Aorta (tissue), 5 donors: Measurements from ENCODE around the gene KDM4B. TPM values are rescaled to one million over a fixed set of nuclear protein-coding genes. Genes with fewer than 3 reads are reported as not detected.
"Not testable (repeated sequence)": the region's sequence is repeated elsewhere in the genome, so short reads cannot be mapped to it uniquely, and the experiment has no call there.

Experiments used
- ATAC-seq: fragments of 200-7000 bp; cut with Tn5 transposase; one replicate; pipeline ENCODE4 v1.9.1; 2022; ENCODE audit warnings: moderate library complexity; ENCODE audit not compliant: low FRiP score
- DNase-seq, 2 donors: peaks; one replicate each; pipeline ENCODE4 v3.0.0-alpha.2; 2020
- H3K27ac ChIP-seq, 2 donors: one replicate each; pipeline ENCODE4 v1.5.1; 2013; ENCODE audit warnings: low read length in 2 of 2, mild to moderate bottlenecking in 2 of 2, moderate library complexity in 2 of 2, control low read depth in 1 of 2, inconsistent platforms in 1 of 2, low read depth in 1 of 2
- H3K27me3 ChIP-seq, 2 donors: one replicate each; pipeline ENCODE4 v1.6.1; 2013; ENCODE audit warnings: control low read depth in 1 of 2, low read length in 1 of 2, mild to moderate bottlenecking in 1 of 2, moderate library complexity in 1 of 2; ENCODE audit not compliant: insufficient read depth in 2 of 2, control insufficient read depth in 1 of 2
- H3K36me3 ChIP-seq, 2 donors: one replicate each; pipeline ENCODE4 v1.6.1; 2013; ENCODE audit warnings: control low read depth in 1 of 2, low read length in 1 of 2, mild to moderate bottlenecking in 1 of 2; ENCODE audit not compliant: insufficient read depth in 2 of 2, control insufficient read depth in 1 of 2
- H3K4me1 ChIP-seq, 2 donors: one replicate each; pipeline ENCODE4 v1.6.1; 2013; ENCODE audit warnings: low read length in 2 of 2, control low read depth in 1 of 2, mild to moderate bottlenecking in 1 of 2, moderate library complexity in 1 of 2; ENCODE audit not compliant: insufficient read depth in 2 of 2, control insufficient read depth in 1 of 2
- H3K4me3 ChIP-seq, 2 donors: one replicate each; pipeline ENCODE4 v1.5.1; 2013; ENCODE audit warnings: low read length in 2 of 2, control low read depth in 1 of 2, mild to moderate bottlenecking in 1 of 2
- H3K9me3 ChIP-seq: one replicate; pipeline ENCODE4 v1.6.1; 2013; ENCODE audit warnings: mild to moderate bottlenecking, low read length; ENCODE audit not compliant: control insufficient read depth
- WGBS, 2 donors: extraction: QIAGEN DNeasy Blood & Tissue Kit; methylation state at CpG; one replicate each; pipeline ENCODE4 v1.1.7; 2013; 5-methylcytosine and 5-hydroxymethylcytosine counted together
- intact Hi-C, 2 donors: fragments of 100-400 bp; cut with DNase I; formaldehyde crosslinking; loops; one replicate each; pipeline versions ENCODE4 v1.14.2 to v1.15.0; 2022
- polyA plus RNA-seq, 2 donors: library from polyadenylated mRNA; stranded (reverse); fragments of 200-250 nt; gene quantifications; one replicate each; pipeline ENCODE4 v1.2.3, GENCODE V29; 2013
- total RNA-seq, 2 donors: library from RNA; stranded (reverse); fragmentation: NEBNext Ultra II Directional; extraction: Animal tissue kit (Norgen Biotek cat#: 25700); gene quantifications; one replicate each; pipeline ENCODE4 v1.2.1, GENCODE V29; 2021
- donor health status: healthy with polysubstance abuse.
- donor health status: Bipolar disorder and iron deficiency.
- donor health status: DM: no; HTN: no; CAD: no.
- donor health status: DM: no; HTN: no; CAD: no.
- donor health status: DM: yes; HTN: yes; CAD: no.

KDM4B gene
- total and polyA plus RNA-seq, 4 donors = 4.4 to 58.1 (median 25.8) TPM

DNA sequence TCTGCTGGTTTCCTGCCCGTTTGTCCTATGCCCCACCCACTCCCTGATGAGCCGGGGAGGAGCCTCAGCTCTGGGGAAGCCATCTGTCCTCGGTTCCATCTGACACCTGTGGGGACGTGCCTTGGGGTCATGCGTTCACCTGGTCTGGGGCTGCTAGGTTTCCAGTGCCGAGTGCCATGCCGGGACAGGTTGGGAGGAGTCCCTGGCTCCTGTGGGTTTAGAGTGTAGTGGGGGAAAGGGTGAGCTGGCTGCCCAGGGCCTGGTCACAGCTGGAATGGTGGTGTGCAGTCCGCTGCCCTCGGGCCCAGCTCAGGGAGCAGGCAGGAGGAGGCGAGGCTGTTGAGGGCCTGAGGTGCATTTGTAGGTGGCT lies 2.5 kb downstream of the KDM4B start:
- no peak overlapping the region for H3K27ac ChIP-seq
- H3K36me3 ChIP-seq = no peaks in the 10 kb centered on the region
- H3K4me3 ChIP-seq = no peak overlapping the region
- H3K27me3 ChIP-seq = no peaks in the 10 kb centered on the region
- DNase-seq (peak in 1 of 2 donors; percentile 76), ATAC-seq (no peak)
- H3K9me3 ChIP-seq = no peaks in the 10 kb centered on the region
- no peaks in the 10 kb centered on the region for H3K4me1 ChIP-seq
- intact Hi-C loops = loop anchor here in 1 of 2 donors (10.0 kb wide), 1 partner anchor 53 kb away; no protein-coding TSS in a partner anchor
- WGBS, 2 donors = 68 to 69% methylated on average over 10 of the region's 10 CpGs

DNA sequence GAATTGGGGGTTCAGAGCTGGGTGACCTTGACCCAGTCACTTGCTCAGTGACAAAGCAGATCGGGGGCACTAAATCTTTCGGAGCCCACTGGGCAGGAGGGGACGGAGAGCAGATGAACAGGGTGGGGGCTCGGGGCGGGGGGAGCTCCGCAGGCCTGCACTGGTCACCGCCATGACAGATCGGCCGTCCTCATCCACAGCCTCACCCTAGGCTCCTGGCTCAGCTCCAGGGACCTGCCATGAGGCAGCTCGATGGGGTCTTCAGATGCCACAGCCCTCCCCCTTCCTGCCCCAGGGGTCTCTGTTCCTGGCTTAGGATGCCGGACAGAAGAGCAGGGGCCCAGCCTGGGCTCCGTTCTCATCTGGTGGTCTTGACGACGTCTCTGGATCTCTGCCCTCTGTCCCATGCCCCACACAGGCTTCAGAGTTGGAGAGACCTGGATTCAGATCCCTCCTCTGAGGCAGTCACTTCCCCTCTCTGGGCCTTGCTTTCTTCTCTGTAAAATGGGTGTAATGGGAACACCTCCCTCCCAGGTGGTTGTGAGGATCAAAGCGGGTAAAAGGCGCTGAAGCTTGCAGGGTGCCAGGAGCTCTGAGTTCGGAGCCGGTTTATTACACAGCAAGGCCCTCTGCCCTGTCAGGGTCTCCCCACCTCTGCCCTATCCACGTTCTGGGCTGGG lies 3.0 kb downstream of the KDM4B start:
- H3K4me3 ChIP-seq = no peak overlapping the region
- ATAC-seq = no peak
- no peaks in the 10 kb centered on the region for H3K27me3 ChIP-seq
- H3K9me3 ChIP-seq = no peaks in the 10 kb centered on the region
- H3K36me3 ChIP-seq = no peaks in the 10 kb centered on the region
- intact Hi-C loops = loop anchor here in 1 of 2 donors (10.0 kb wide), 1 partner anchor 53 kb away; no protein-coding TSS in a partner anchor
- H3K27ac ChIP-seq = no peak overlapping the region
- no peaks in the 10 kb centered on the region for H3K4me1 ChIP-seq
- WGBS, 2 donors = 93 to 94% methylated on average over 19 of the region's 19 CpGs
- DNase-seq = peak in 1 of 2 donors; percentile 66

DNA sequence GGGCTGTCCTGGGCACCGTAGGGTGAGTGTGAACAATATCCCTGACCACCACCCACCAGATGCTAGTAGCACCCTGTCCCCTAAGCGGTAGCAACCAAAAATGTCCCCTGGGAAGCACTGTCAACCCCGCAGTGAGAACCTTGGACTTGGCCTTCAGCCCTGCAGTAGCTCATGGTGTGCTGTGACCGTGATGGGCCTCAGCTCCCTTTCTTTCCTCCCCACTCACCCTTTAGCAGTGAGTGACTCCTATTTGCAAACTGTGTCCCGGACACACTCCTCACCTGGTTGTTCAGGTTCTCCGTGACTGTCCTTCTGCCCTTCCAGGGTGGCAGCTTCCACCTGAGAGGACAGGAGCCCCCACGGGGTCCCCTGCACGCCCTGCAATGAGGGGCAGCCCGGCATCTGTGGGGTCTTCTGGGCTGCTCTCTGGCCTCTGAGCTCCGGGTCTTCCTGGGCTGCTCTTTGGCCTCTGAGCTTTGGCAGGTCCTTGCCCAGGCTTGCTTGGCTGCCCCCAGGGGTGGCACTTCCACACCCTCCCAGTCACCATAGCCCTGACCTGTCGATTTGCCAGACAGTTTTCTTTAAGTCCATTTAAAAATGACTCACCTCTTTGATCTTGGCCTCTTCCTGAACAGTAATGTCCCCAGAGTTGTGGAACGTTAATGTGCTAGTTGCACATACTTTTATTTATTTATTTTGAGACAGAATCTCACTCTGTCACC lies 3.8 kb downstream of the KDM4B start:
- no peak for ATAC-seq
- no peaks in the 10 kb centered on the region for H3K4me1 ChIP-seq
- intact Hi-C loops = loop anchor here in 1 of 2 donors (10.0 kb wide), 1 partner anchor 52 kb away; no protein-coding TSS in a partner anchor

DNA sequence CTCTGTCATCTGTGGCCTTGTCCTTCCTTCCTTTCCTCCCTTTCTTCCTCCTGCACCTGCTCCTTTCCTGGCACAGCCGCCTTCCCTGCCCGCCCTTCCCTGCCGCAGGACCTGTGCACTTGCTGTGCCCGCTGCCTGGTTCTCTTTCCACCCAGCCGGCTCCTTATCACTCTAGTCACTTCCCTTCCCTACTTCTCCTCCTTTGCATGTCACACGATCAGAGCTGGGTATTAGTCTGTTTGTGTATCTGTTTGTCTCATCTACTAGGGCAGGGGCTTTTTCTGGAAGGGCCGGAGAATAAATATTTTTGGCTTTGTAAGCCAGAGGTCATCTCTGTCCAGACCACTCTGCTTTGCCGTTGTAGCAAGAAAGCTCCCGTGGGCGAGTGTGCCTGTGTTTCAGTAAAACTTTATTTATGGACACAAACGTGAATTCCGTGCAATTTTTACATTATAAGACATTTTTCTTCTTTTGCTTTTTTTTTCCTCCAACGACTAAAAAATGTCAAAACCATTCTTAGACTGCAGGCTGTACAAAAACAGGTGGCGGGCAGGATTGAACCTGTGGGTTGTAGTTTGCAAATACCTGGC lies 6.1 kb downstream of the KDM4B start:
- ATAC-seq (no peak), DNase-seq (peak in 1 of 2 donors; percentile 73)
- WGBS, 2 donors = 90 to 91% methylated on average over 14 of the region's 14 CpGs
- Histone ChIP-seq H3K27me3 (no peaks in the 10 kb centered on the region), H3K36me3 (no peaks in the 10 kb centered on the region), H3K4me3 (no peak overlapping the region), H3K27ac (no peak overlapping the region), H3K9me3 (no peaks in the 10 kb centered on the region), H3K4me1 (no peaks in the 10 kb centered on the region)
- intact Hi-C loops = loop anchor here in 1 of 2 donors (10.0 kb wide), 1 partner anchor 50 kb away; no protein-coding TSS in a partner anchor

More for the DNA sequence above, 3.8 kb downstream of the KDM4B start:
- Histone ChIP-seq H3K27ac (no peak overlapping the region), H3K9me3 (no peaks in the 10 kb centered on the region), H3K27me3 (no peaks in the 10 kb centered on the region), H3K4me3 (no peak overlapping the region), H3K36me3 (no peaks in the 10 kb centered on the region)
- DNase-seq = no peak
- WGBS, 2 donors = 75 to 80% methylated on average over 12 of the region's 12 CpGs

DNA sequence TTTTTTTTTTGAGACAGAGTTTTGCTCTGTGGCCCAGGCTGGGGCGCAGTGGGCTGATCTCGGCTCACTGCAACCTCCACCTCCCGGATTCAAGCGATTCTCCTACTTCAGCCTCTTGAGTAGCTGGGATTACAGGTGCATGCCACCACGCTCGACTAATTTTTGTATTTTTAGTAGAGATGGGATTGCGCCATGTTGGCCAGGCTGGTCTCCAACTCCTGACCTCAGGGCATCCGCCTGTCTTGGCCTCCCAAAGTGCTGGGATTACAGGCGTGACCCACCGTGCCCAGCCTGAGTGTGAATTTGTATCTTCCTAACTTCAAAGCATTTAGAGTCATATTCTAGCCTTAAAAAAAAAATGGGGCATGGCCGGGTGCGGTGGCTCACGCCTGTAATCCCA lies 6.7 kb downstream of the KDM4B start:
- 96% methylated on average over 13 of the region's 13 CpGs for WGBS, 2 donors
- not testable (repeated sequence) for DNase-seq, H3K9me3 ChIP-seq, H3K27me3 ChIP-seq, ATAC-seq, H3K36me3 ChIP-seq, H3K4me1 ChIP-seq, H3K27ac ChIP-seq, H3K4me3 ChIP-seq
- intact Hi-C loops = loop anchor here in 1 of 2 donors (10.0 kb wide), 1 partner anchor 49 kb away; no protein-coding TSS in a partner anchor

DNA sequence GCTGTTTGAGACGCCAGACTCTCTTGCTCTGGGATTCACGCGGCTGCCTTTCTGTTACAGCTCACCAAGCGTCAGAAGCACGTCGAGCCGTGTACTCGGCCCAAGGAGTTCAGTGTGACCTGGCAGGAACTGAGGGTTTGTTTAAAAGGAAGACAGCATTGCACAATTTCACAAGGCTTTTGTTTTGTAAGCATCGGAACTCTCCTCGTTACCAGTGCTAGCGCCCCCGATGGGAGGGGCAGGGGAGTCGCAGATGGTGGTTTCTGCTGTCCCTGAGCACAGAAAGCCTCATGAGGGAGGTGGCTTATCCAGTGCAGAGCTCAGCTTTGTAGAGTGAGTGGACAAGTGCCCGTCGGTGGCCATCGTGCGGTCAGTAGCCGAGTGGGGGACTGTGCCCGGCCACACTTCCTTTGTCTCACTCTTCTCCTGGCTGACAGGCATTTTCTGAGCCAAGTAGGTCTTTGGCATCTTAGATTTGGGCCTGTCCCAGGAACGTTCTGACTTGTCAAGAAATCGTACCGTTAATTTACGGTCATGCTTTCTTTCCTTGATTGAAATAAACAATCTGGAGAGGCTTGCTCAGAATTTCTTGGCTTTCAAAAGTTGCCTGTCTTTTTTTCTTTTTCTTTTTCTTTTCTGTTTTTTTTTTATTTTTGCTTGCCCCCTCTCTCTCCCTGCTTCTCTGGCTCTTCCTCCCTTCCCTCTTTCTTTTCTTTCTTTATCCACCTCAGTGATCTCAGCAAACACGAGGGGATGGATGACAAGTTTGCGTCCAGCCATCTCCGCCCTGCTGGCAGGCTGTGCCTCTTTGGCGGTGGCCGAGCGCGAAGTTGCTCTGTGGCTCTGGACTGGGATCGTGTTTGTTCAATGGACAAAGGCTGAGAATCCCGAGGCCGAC lies 7.7 kb downstream of the KDM4B start:
- DNase-seq (peak; percentile 85 to 88), ATAC-seq (peak; percentile 89)
- H3K27me3 ChIP-seq = no peaks in the 10 kb centered on the region
- 16 to 22% methylated on average over 33 of the region's 33 CpGs for WGBS, 2 donors
- H3K4me3 ChIP-seq = no peak overlapping the region
- H3K9me3 ChIP-seq = no peaks in the 10 kb centered on the region
- intact Hi-C loops = loop anchor here in 1 of 2 donors (10.0 kb wide), 1 partner anchor 48 kb away; no protein-coding TSS in a partner anchor
- no peaks in the 10 kb centered on the region for H3K36me3 ChIP-seq
- peak overlapping the region in 1 of 2 donors; percentile 22 for H3K27ac ChIP-seq
- no peaks in the 10 kb centered on the region for H3K4me1 ChIP-seq

DNA sequence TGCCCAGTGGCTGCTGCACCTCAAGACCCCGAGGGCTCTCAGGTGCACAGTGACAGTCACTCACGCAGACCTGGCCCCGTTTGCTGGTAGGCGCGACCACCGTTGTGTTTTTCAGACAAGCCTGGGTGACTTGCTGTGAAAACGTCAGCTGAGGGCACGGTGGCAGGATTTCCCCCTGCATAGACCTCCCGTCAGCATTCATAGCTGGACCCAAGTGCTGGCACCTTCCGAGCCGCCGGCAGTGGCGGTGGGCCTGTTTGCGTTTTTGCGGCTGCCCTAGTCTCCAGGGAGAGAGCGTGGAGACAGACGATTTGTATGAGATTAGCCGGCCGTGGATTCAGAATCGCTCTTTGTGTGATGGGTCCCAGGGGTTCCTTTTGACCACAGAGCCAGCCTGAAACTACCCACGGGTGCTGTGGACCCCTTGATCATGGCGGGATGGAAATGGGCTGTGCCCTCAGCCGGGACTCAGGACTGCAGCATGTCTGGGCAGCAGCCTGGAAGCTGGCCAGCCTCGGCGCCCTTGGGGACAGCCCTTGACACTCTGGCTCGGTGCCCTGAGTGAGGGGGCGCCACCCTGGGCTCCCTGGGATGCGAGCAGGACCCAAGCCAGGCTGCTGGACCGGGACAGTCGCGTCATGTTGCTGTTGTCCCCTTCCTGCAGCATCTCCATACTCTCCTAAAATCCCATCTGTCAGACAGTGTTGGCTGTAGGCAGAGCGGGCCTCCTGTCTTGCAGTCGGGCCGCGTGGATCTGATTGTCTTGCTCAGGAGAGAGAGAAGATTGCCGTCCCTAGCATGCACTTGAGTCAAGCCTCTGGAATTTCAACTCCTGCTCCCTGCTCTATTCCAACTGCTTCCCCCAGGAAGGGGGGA lies 8.6 kb downstream of the KDM4B start:
- no peaks in the 10 kb centered on the region for H3K4me1 ChIP-seq
- WGBS, 2 donors = 16 to 23% methylated on average over 36 of the region's 36 CpGs
- no peak overlapping the region for H3K27ac ChIP-seq
- ATAC-seq (peak; percentile 27), DNase-seq (peak; percentile 58 to 78)
- no peaks in the 10 kb centered on the region for H3K9me3 ChIP-seq
- H3K4me3 ChIP-seq = no peak overlapping the region
- no peaks in the 10 kb centered on the region for H3K27me3 ChIP-seq
- no peaks in the 10 kb centered on the region for H3K36me3 ChIP-seq
- intact Hi-C loops = loop anchor here in 1 of 2 donors (10.0 kb wide), 1 partner anchor 47 kb away; no protein-coding TSS in a partner anchor
